ENCODE data around the gene P3R3URF. TPM values are rescaled to one million over a fixed set of nuclear protein-coding genes. Genes with fewer than 3 reads are reported as not detected.

Gene P3R3URF
- total and polyA plus RNA-seq, 2 donors (not counting 3 experiments of a cell fraction or from before 2014, with no cell fraction given), result not detected

DNA sequence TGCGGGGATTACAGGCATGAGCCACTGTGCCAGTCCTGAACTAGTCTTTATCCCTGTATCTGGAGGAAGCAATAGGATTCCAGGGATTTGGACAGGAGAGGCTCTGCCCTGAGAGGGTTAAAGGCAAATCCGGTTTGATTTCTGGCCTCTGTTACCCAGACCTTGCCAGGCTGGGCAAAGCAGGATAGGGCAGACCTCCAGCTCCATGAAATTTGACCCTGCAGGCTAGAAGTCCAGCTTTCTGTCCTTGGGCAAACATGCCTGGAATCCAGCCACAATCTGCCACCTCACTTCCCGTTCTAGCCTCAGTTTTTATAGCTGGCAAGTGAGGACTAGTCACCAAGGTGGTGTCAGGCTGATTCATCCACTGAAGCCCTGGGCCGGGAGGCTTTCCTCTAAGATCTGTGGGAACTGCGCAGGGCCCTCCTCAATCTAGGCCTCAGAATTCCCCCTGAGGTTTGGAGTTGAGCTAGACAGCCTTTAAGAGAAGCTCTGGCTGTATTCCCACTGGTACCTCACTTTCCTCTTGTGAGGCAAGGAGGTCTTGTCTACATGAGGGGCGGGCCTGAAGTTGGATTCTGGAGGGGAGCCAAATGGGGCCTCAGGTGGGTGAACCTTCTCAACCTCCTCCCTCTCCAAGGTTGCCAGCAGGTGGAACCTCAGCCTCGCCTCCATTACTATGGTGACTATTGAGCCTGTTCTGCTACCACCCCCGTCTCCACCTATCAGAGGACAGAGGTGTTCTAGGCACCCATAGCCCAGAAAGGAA, 7.0 kb upstream of the P3R3URF start:
- Histone ChIP-seq H4K20me1 (replicated peaks; ENCODE audit: control insufficient read depth, extremely low read depth, insufficient read depth, low read length) (no peaks in the 10 kb centered on the region), H3K9me1 (replicated peaks; ENCODE audit: control insufficient read depth, extremely low read depth, insufficient read depth, low read length) (no peaks in the 10 kb centered on the region), H2AFZ (ENCODE audit: low read depth, low read length) (no peak overlapping the region), H3K27me3 (ENCODE audit: control insufficient read depth in 2 of 2, insufficient read depth in 2 of 2, low read length in 2 of 2) (no peaks in the 10 kb centered on the region), H3K27ac (ENCODE audit: insufficient read depth, low read depth, low read length) (peak overlapping the region; percentile 75), H3K9me3 (replicated peaks; ENCODE audit: control insufficient read depth, insufficient read depth, low read length) (no peaks in the 10 kb centered on the region), H3K4me2 (ENCODE audit: insufficient read depth, low read length) (no peak overlapping the region), H3K36me3 (ENCODE audit: control insufficient read depth in 2 of 2, extremely low read depth in 1 of 2, insufficient read depth in 2 of 2, low read length in 2 of 2) (no peaks in the 10 kb centered on the region), H3K9ac (replicated peaks; ENCODE audit: extremely low read depth, insufficient read depth, low read length) (peak overlapping the region; percentile 53), H3K79me2 (ENCODE audit: control insufficient read depth, insufficient read depth, low read length) (no peaks in the 10 kb centered on the region), H3K4me3 (replicated peaks in 1 of 3; ENCODE audit: insufficient read depth in 1 of 3, low read depth in 1 of 3, low read length in 3 of 3) (no peak overlapping the region), H3K4me1 (ENCODE audit: control insufficient read depth, extremely low read depth, insufficient read depth, low read length) (peaks cover 27% of the 10 kb centered on the region)
- POLR2A ChIA-PET, result no interaction called here
- peak; percentile 100 for FAIRE-seq
- dilution Hi-C loops (cut with MboI; ENCODE audit: extremely low pct_ligation_motif_present, low sequenced_read_pairs) (loop anchor here (25.0 kb wide), 1 partner anchor 146 kb away; no protein-coding TSS in a partner anchor), intact Hi-C loops (cut with micrococcal nuclease) (loop anchor here (1.0 to 5.0 kb wide), 3 partner anchors 15 to 159 kb away; partner anchors contain the start of genes NSUN4 and POMGNT1)
- peak; percentile 97 for DNase-seq (ENCODE audit: low read depth, low spot score)
- CTCF ChIA-PET, result interaction anchor here (1.0 to 7.0 kb wide), 8 partner anchors 17 to 670 kb away, joined by 3 to 134 read pairs (median 6); partner anchors contain the start of gene LURAP1
- TF ChIP-seq POLR2A (IDR thresholded peaks at IDR 0.05; ENCODE audit: low read depth, low read length) (peak; percentile 70), FOS (IDR thresholded peaks at IDR 0.05; ENCODE audit: borderline replicate concordance, insufficient read depth, low read length) (peak; percentile 94), POLR2AphosphoS5 (IDR thresholded peaks at IDR 0.05; ENCODE audit: insufficient read depth, low read depth, low read length) (peak; percentile 78), EZH2 (IDR thresholded peaks at IDR 0.05; ENCODE audit: borderline replicate concordance, low read depth, low read length, severe bottlenecking) (no peak), JUN (IDR thresholded peaks at IDR 0.05; ENCODE audit: borderline replicate concordance, insufficient read depth, insufficient read length, low read depth) (peak; percentile 71), GATA2 (IDR thresholded peaks at IDR 0.05; ENCODE audit: insufficient read depth, insufficient read length, low read depth, low read length) (peak; percentile 61), MYC (IDR thresholded peaks at IDR 0.05; ENCODE audit: low read depth, low read length) (no peak)
- TF ChIP-seq, protein P1, sequence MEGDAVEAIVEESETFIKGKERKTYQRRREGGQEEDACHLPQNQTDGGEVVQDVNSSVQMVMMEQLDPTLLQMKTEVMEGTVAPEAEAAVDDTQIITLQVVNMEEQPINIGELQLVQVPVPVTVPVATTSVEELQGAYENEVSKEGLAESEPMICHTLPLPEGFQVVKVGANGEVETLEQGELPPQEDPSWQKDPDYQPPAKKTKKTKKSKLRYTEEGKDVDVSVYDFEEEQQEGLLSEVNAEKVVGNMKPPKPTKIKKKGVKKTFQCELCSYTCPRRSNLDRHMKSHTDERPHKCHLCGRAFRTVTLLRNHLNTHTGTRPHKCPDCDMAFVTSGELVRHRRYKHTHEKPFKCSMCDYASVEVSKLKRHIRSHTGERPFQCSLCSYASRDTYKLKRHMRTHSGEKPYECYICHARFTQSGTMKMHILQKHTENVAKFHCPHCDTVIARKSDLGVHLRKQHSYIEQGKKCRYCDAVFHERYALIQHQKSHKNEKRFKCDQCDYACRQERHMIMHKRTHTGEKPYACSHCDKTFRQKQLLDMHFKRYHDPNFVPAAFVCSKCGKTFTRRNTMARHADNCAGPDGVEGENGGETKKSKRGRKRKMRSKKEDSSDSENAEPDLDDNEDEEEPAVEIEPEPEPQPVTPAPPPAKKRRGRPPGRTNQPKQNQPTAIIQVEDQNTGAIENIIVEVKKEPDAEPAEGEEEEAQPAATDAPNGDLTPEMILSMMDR (IDR thresholded peaks at IDR 0.05; ENCODE audit: extremely low read depth in 1 of 2, insufficient read depth in 1 of 2, low read depth in 1 of 2, low read length in 2 of 2), result no peak
- TF ChIP-seq, protein P2, sequence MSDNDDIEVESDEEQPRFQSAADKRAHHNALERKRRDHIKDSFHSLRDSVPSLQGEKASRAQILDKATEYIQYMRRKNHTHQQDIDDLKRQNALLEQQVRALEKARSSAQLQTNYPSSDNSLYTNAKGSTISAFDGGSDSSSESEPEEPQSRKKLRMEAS (IDR thresholded peaks at IDR 0.05; ENCODE audit: insufficient read depth, insufficient read length), result no peak
- TSS peak; percentile 47 for BruUV-seq (replicated peaks)
